ENCODE measurements around the gene CDH1. TPM values are rescaled to one million over a fixed set of nuclear protein-coding genes. Genes with fewer than 3 reads are reported as not detected.

Gene CDH1
- total RNA-seq, 2 donors from 2014 or later: 118 to 123 TPM

DNA sequence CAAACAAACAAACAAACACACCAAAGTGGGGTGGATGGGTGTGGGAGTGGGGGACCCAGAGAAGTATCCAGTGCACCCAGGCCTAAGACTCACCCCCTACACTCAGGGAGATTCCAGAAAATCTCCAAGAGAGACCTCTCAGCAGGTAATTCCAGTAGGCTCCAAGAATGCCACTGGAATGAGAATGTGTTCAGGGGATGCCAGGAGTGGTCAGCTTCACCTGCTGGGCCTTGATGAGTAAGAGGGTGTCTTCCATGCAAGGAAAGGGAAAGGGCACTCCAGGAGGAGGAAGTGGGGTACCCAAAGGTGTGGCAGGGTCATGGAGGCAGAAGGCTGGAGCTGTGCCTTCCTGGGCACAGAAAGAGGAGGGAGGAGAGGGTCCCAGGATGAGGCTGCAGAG is 9.9 kb downstream of the CDH1 start:
- H3K9me3 ChIP-seq (ENCODE audit: control insufficient read depth, low read length): no peaks in the 10 kb centered on the region
- Mint-ChIP-seq H3K27ac (peak overlapping the region; percentile 52), H3K9me3 (no peaks in the 10 kb centered on the region), H3K36me3 (ENCODE audit: low read depth) (peaks cover 14% of the 10 kb centered on the region), H3K27me3 (ENCODE audit: insufficient read depth) (no peaks in the 10 kb centered on the region), H3K4me1 (peaks cover 44% of the 10 kb centered on the region), H3K4me3 (no peak overlapping the region)
- no peaks in the 10 kb centered on the region for H3K27me3 ChIP-seq (ENCODE audit: control insufficient read depth, insufficient read depth, low read length, poor library complexity, severe bottlenecking)
- no peak overlapping the region for H3K4me3 ChIP-seq (ENCODE audit: low read length)
- no peak overlapping the region for H3K27ac ChIP-seq (ENCODE audit: low read depth, low read length)
- no peaks in the 10 kb centered on the region for H3K36me3 ChIP-seq (ENCODE audit: control insufficient read depth, insufficient read depth, low read length)
- TF ChIP-seq, protein P1, sequence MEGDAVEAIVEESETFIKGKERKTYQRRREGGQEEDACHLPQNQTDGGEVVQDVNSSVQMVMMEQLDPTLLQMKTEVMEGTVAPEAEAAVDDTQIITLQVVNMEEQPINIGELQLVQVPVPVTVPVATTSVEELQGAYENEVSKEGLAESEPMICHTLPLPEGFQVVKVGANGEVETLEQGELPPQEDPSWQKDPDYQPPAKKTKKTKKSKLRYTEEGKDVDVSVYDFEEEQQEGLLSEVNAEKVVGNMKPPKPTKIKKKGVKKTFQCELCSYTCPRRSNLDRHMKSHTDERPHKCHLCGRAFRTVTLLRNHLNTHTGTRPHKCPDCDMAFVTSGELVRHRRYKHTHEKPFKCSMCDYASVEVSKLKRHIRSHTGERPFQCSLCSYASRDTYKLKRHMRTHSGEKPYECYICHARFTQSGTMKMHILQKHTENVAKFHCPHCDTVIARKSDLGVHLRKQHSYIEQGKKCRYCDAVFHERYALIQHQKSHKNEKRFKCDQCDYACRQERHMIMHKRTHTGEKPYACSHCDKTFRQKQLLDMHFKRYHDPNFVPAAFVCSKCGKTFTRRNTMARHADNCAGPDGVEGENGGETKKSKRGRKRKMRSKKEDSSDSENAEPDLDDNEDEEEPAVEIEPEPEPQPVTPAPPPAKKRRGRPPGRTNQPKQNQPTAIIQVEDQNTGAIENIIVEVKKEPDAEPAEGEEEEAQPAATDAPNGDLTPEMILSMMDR (conservative IDR thresholded peaks at IDR 0.05): no peak
- no peaks in the 10 kb centered on the region for H3K4me1 ChIP-seq (ENCODE audit: control insufficient read depth, insufficient read depth, low read length)
- no peak overlapping the region for H3K9ac ChIP-seq (ENCODE audit: extremely low read depth, low read length, poor library complexity, severe bottlenecking)
- no peak for DNase-seq

- TF ChIP-seq, protein P1 (conservative IDR thresholded peaks at IDR 0.05): peak; percentile 70
- no peaks in the 10 kb centered on the region for H3K27me3 Mint-ChIP-seq (ENCODE audit: insufficient read depth)
- H3K4me1 Mint-ChIP-seq: peaks cover 29% of the 10 kb centered on the region
- Histone ChIP-seq H3K4me3 (ENCODE audit: low read length) (no peak overlapping the region), H3K27me3 (ENCODE audit: control insufficient read depth, insufficient read depth, low read length, poor library complexity, severe bottlenecking) (no peaks in the 10 kb centered on the region), H3K4me1 (ENCODE audit: control insufficient read depth, insufficient read depth, low read length) (peaks cover 6% of the 10 kb centered on the region), H3K9ac (ENCODE audit: extremely low read depth, low read length, poor library complexity, severe bottlenecking) (no peak overlapping the region), H3K27ac (ENCODE audit: low read depth, low read length) (no peak overlapping the region), H3K9me3 (ENCODE audit: control insufficient read depth, low read length) (no peaks in the 10 kb centered on the region), H3K36me3 (ENCODE audit: control insufficient read depth, insufficient read depth, low read length) (no peaks in the 10 kb centered on the region)
- H3K27ac Mint-ChIP-seq: peak overlapping the region; percentile 16
- H3K36me3 Mint-ChIP-seq (ENCODE audit: low read depth): peaks cover 17% of the 10 kb centered on the region
- no peak overlapping the region for H3K4me3 Mint-ChIP-seq
- no peaks in the 10 kb centered on the region for H3K9me3 Mint-ChIP-seq
- peak; percentile 81 for DNase-seq
- WGBS, 2 experiments (ENCODE audit: insufficient coverage in 1 of 2, insufficient read length in 1 of 2): 86 to 90% methylated on average over 3 of the region's 3 CpGs
Observed at GRCh38 chr16:68749432-68749831, 12.3 kb downstream of the CDH1 start.

DNA sequence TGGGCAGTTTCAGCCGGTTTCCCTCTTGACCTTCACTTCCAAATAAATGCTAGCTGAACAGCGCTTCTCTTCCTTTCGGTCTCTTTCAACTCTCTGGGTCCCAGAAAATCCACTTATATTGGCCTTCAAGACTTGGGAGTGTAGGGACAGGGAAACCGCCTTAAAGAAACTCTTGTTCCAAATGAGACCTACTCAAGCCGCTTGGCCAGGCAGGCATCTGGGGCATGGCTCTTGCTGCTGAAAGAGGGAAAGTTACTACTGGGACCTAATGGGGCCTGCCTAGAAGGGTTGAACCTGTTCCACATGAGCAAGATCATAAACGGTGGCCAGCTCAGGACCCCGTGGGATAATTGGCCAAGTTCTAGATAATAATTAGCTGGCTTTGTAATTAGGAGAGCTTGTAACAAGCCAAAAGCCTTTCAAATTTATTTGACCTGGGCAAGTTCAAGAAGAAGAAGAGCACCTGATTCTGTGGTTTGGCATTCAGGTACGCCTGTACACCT is 13.2 kb downstream of the CDH1 start:
- Histone ChIP-seq H3K27me3 (ENCODE audit: control insufficient read depth, insufficient read depth, low read length, poor library complexity, severe bottlenecking) (no peaks in the 10 kb centered on the region), H3K4me3 (ENCODE audit: low read length) (no peak overlapping the region), H3K36me3 (ENCODE audit: control insufficient read depth, insufficient read depth, low read length) (no peaks in the 10 kb centered on the region), H3K4me1 (ENCODE audit: control insufficient read depth, insufficient read depth, low read length) (peaks cover 6% of the 10 kb centered on the region), H3K9ac (ENCODE audit: extremely low read depth, low read length, poor library complexity, severe bottlenecking) (no peak overlapping the region), H3K27ac (ENCODE audit: low read depth, low read length) (no peak overlapping the region), H3K9me3 (ENCODE audit: control insufficient read depth, low read length) (no peaks in the 10 kb centered on the region)
- no peak overlapping the region for H3K4me3 Mint-ChIP-seq
- TF ChIP-seq, protein P1 (conservative IDR thresholded peaks at IDR 0.05): no peak
- peaks cover 17% of the 10 kb centered on the region for H3K36me3 Mint-ChIP-seq (ENCODE audit: low read depth)
- no peak overlapping the region for H3K27ac Mint-ChIP-seq
- WGBS, 2 experiments (ENCODE audit: insufficient coverage in 1 of 2, insufficient read length in 1 of 2): 64 to 91% methylated on average over 3 to 8 of the region's 8 CpGs
- H3K4me1 Mint-ChIP-seq: peaks cover 22% of the 10 kb centered on the region
- no peaks in the 10 kb centered on the region for H3K27me3 Mint-ChIP-seq (ENCODE audit: insufficient read depth)
- no peaks in the 10 kb centered on the region for H3K9me3 Mint-ChIP-seq
- no peak for DNase-seq

Data from endodermal cell (in vitro differentiated cells).